Right lobe of liver (tissue), 4 donors: ENCODE measurements around the gene DNM3.

Experiments used
- CTCF ChIP-seq, 4 donors: fragments of 200-600 bp in 3 of 4; fragments of 450-650 bp in 1 of 4; IDR thresholded peaks; one replicate each; pipeline versions ENCODE4 v1.5.1 to v1.8.0; 2016 to 2022; ENCODE audit warnings: antibody characterized with exemption in 4 of 4, mild to moderate bottlenecking in 2 of 4
- POLR2A ChIP-seq: fragments of 450-650 bp; IDR thresholded peaks from one replicate; pipeline ENCODE4 v1.6.1; 2017; ENCODE audit warnings: antibody characterized with exemption, mild to moderate bottlenecking
- donor health status: DM: no; HTN: no; CAD: no.
- donor health status: DM: no; HTN: no; CAD: no.
- donor health status: DM: no; HTN: yes; CAD: no.

GRCh38 chr1:172451002-172451443 is 609.7 kb downstream of the DNM3 start:
- TF ChIP-seq CTCF (IDR thresholded peaks at IDR 0.05) (no peak), POLR2A (no peak)
